ENCODE results near the gene FFAR2.

Gene FFAR2

GRCh38 chr19:35436477-35437405 is 11.3 kb upstream of the FFAR2 start:
- no peak for TF ChIP-seq CTCF (conservative IDR thresholded peaks at IDR 0.05)
- peak overlapping the region; percentile 100 for H3K27ac ChIP-seq

GRCh38 chr19:35437406-35437951 is 10.6 kb upstream of the FFAR2 start:
- TF ChIP-seq CTCF (conservative IDR thresholded peaks at IDR 0.05), result no peak

GRCh38 chr19:35438096-35438495 is 10.0 kb upstream of the FFAR2 start:
- peak overlapping the region; percentile 100 for H3K27ac ChIP-seq
- no peak for TF ChIP-seq CTCF (conservative IDR thresholded peaks at IDR 0.05)

More at GRCh38 chr19:35437406-35437951, 10.6 kb upstream of the FFAR2 start:
- peak overlapping the region; percentile 100 for H3K27ac ChIP-seq

- H3K27ac ChIP-seq, result peak overlapping the region; percentile 100
- TF ChIP-seq CTCF (conservative IDR thresholded peaks at IDR 0.05), result no peak
These were observed 9.5 kb upstream of the FFAR2 start for GRCh38 chr19:35438527-35438926.

- peak overlapping the region; percentile 58; the same call in 1 of the 2 replicates for H3K27ac ChIP-seq
- TF ChIP-seq CTCF (conservative IDR thresholded peaks at IDR 0.05), result no peak
These were observed 8.1 kb upstream of the FFAR2 start for GRCh38 chr19:35439921-35440320.

- peak overlapping the region; percentile 58 for H3K27ac ChIP-seq
- TF ChIP-seq CTCF (conservative IDR thresholded peaks at IDR 0.05), result no peak
These were observed 6.0 kb upstream of the FFAR2 start for GRCh38 chr19:35442091-35442490.

GRCh38 chr19:35444735-35445134 is 3.3 kb upstream of the FFAR2 start:
- no peak for TF ChIP-seq CTCF (conservative IDR thresholded peaks at IDR 0.05)
- H3K27ac ChIP-seq, result no peak overlapping the region

Measured in VCaP (cell line).